Loucy (cell line): ENCODE results near the gene ISM2.

Source experiments
- CTCF ChIP-seq: fragments of 200-600 bp; sonication (generic); conservative IDR thresholded peaks from 2 replicates; pipeline ENCODE4 v1.5.1; 2014; ENCODE audit warnings: mild to moderate bottlenecking, antibody characterized with exemption, low read length
- EZH2phosphoT487 ChIP-seq: fragments of 200-600 bp; IDR thresholded peaks from 2 replicates; pipeline ENCODE4 v1.6.1; 2018; ENCODE audit warnings: antibody characterized with exemption, mild to moderate bottlenecking, moderate library complexity, borderline replicate concordance

- TF ChIP-seq CTCF, result no peak
- TF ChIP-seq EZH2phosphoT487, result no peak
Measured at GRCh38 chr14:77531071-77531470, 32.5 kb upstream of the ISM2 start.
